ENCODE results near the gene B4GALT3. TPM values are rescaled to one million over a fixed set of nuclear protein-coding genes. Genes with fewer than 3 reads are reported as not detected.

Gene B4GALT3
- 12.0 and 12.7 TPM in 2 replicates for total RNA-seq

GRCh38 chr1:161177112-161177935 lies at the start of gene B4GALT3:
TSS of gene B4GALT3 (minus strand) at chr1:161177507. CDS start at chr1:161176060, 1,447 bp downstream.

GRCh38 chr1:161225534-161226319 lies 48.4 kb upstream of the B4GALT3 start, which contains the start of gene TOMM40L:
TSS of gene TOMM40L (plus strand) at chr1:161226060. CDS start at chr1:161226490, 430 bp downstream.

GRCh38 chr1:161215076-161215475 lies 37.8 kb upstream of the B4GALT3 start, which contains the start of gene FCER1G:
TSS of gene FCER1G (plus strand) at chr1:161215295. CDS start at chr1:161215322, 27 bp downstream.

GRCh38 chr1:161201836-161202712 lies 24.8 kb upstream of the B4GALT3 start, which contains the start of gene NDUFS2:
TSS of gene NDUFS2 (plus strand) at chr1:161202367. CDS start at chr1:161202386, 19 bp downstream.

GRCh38 chr1:161198897-161199431 lies 21.7 kb upstream of the B4GALT3 start, which contains the start of gene ADAMTS4:
TSS of gene ADAMTS4 (minus strand) at chr1:161199054. CDS start at chr1:161198627, 427 bp downstream.

GRCh38 chr1:161165742-161166668 lies 11.3 kb downstream of the B4GALT3 start, which contains the start of gene PPOX:
TSS of gene PPOX (plus strand) at chr1:161166426. CDS start at chr1:161166848, 422 bp downstream.

GRCh38 chr1:161159087-161159912 lies 18.0 kb downstream of the B4GALT3 start, which contains the start of gene USP21:
TSS of gene USP21 (plus strand) at chr1:161159500. CDS start at chr1:161160641, 1,141 bp downstream.

GRCh38 chr1:161153682-161154337 lies 23.5 kb downstream of the B4GALT3 start, which contains the start of gene UFC1:
TSS of gene UFC1 (plus strand) at chr1:161153978. CDS start at chr1:161153998, 20 bp downstream.

GRCh38 chr1:161132410-161133219 lies 44.7 kb downstream of the B4GALT3 start, which contains the start of gene DEDD:
TSS of gene DEDD (minus strand) at chr1:161132667. CDS start at chr1:161124462, 8,205 bp downstream.

Other genes starting within 250 kb of the B4GALT3 start
- gene ITLN2, start 222.7 kb downstream of the B4GALT3 start, total RNA-seq = not detected in 2 replicates
- gene F11R, start 156.4 kb downstream of the B4GALT3 start, total RNA-seq = 4.2 and 11.6 TPM in 2 replicates
- gene TSTD1, start 138.5 kb downstream of the B4GALT3 start, total RNA-seq = 12.3 and 26.7 TPM in 2 replicates
- gene USF1, start 131.5 kb downstream of the B4GALT3 start, total RNA-seq = 73.6 and 80.6 TPM in 2 replicates
- gene ARHGAP30, start 107.6 kb downstream of the B4GALT3 start, total RNA-seq = under 0.01 TPM in 1 of 2 replicates, not detected in the other
- gene NECTIN4, start 87.9 kb downstream of the B4GALT3 start, total RNA-seq = 0.13 TPM in 1 of 2 replicates, not detected in the other
- 1.8 and 3.5 TPM in 2 replicates for gene KLHDC9, start 79.1 kb downstream of the B4GALT3 start, total RNA-seq
- 37.0 and 64.9 TPM in 2 replicates for gene PFDN2, start 59.5 kb downstream of the B4GALT3 start, total RNA-seq
- gene NIT1, start 59.4 kb downstream of the B4GALT3 start, total RNA-seq = 20.6 and 23.5 TPM in 2 replicates
- gene DEDD, start 44.8 kb downstream of the B4GALT3 start, total RNA-seq = 21.8 and 23.8 TPM in 2 replicates
- 129 and 141 TPM in 2 replicates for gene UFC1, start 23.5 kb downstream of the B4GALT3 start, total RNA-seq
- gene USP21, start 18.0 kb downstream of the B4GALT3 start, total RNA-seq = 5.3 and 5.5 TPM in 2 replicates
- gene PPOX, start 11.1 kb downstream of the B4GALT3 start, total RNA-seq = 11.0 and 13.1 TPM in 2 replicates
- 4.2 and 7.5 TPM in 2 replicates for gene ADAMTS4, start 21.5 kb upstream of the B4GALT3 start, total RNA-seq
- 146 and 150 TPM in 2 replicates for gene NDUFS2, start 24.9 kb upstream of the B4GALT3 start, total RNA-seq
- not detected in 2 replicates for gene FCER1G, start 37.8 kb upstream of the B4GALT3 start, total RNA-seq
- not detected in 2 replicates for gene APOA2, start 46.1 kb upstream of the B4GALT3 start, total RNA-seq
- 9.1 and 9.6 TPM in 2 replicates for gene TOMM40L, start 48.6 kb upstream of the B4GALT3 start, total RNA-seq
- gene NR1I3, start 60.7 kb upstream of the B4GALT3 start, total RNA-seq = not detected in 2 replicates
- gene PCP4L1, start 81.2 kb upstream of the B4GALT3 start, total RNA-seq = not detected in 2 replicates
- 1.6 and 1.7 TPM in 2 replicates for gene MPZ, start 132.5 kb upstream of the B4GALT3 start, total RNA-seq
- 18.9 and 24.4 TPM in 2 replicates for gene SDHC, start 136.9 kb upstream of the B4GALT3 start, total RNA-seq
- gene CFAP126, start 190.4 kb upstream of the B4GALT3 start, total RNA-seq = not detected in 2 replicates

All from aortic smooth muscle cell (primary cell).